Fibroblast of lung (primary cell): ENCODE measurements around the gene MAP3K4. TPM values are rescaled to one million over a fixed set of nuclear protein-coding genes. Genes with fewer than 3 reads are reported as not detected.

Experiments
- DNase-seq, 2 donors: peaks; one replicate each; pipeline versions ENCODE4 v3.0.0 to v3.0.0-alpha.2; 2010; ENCODE audit warnings: low read depth in 2 of 2
- H2AFZ ChIP-seq: 2 replicates; pipeline ENCODE4 v1.5.1; 2012; ENCODE audit warnings: low read length, control low read depth, inconsistent platforms
- H3K27ac ChIP-seq: 2 replicates; pipeline ENCODE4 v1.5.1; 2011; ENCODE audit warnings: low read length, control low read depth; ENCODE audit not compliant: insufficient read depth
- H3K27me3 ChIP-seq: 2 replicates; pipeline ENCODE4 v1.5.1; 2011; ENCODE audit warnings: mild to moderate bottlenecking, low read length; ENCODE audit not compliant: control insufficient read depth, insufficient read depth
- H3K36me3 ChIP-seq: 2 replicates; pipeline ENCODE4 v1.5.1; 2011; ENCODE audit warnings: low read length; ENCODE audit not compliant: control insufficient read depth, insufficient read depth
- H3K4me1 ChIP-seq: 2 replicates; pipeline ENCODE4 v1.5.1; 2011; ENCODE audit warnings: low read length; ENCODE audit not compliant: control insufficient read depth, insufficient read depth; ENCODE audit errors: extremely low read depth
- H3K4me2 ChIP-seq: 2 replicates; pipeline ENCODE4 v1.5.1; 2011; ENCODE audit warnings: low read length, control low read depth; ENCODE audit not compliant: insufficient read depth; ENCODE audit errors: extremely low read depth
- H3K4me3 ChIP-seq, 4 experiments: fragments of 200-600 bp in 1 of 4; sonication (generic) in 1 of 4; replicated peaks in 1 of 4; 2 replicates each; pipeline ENCODE4 v1.5.1; 2011 to 2016; ENCODE audit warnings: low read length in 4 of 4, low read depth in 3 of 4, mild to moderate bottlenecking in 3 of 4, control low read depth in 2 of 4, inconsistent platforms in 1 of 4, mixed read lengths in 1 of 4; ENCODE audit not compliant: insufficient read depth in 1 of 4; ENCODE audit errors: control extremely low read depth in 1 of 4
- H3K79me2 ChIP-seq: 2 replicates; pipeline ENCODE4 v1.5.1; 2012; ENCODE audit warnings: mild to moderate bottlenecking, low read length, inconsistent platforms; ENCODE audit not compliant: control insufficient read depth, insufficient read depth
- H3K9ac ChIP-seq: 2 replicates; pipeline ENCODE4 v1.5.1; 2011; ENCODE audit warnings: mild to moderate bottlenecking, low read length, control low read depth; ENCODE audit not compliant: insufficient read depth
- H3K9me3 ChIP-seq: 2 replicates; pipeline ENCODE4 v1.5.1; 2012; ENCODE audit warnings: low read depth, low read length; ENCODE audit not compliant: control insufficient read depth, insufficient read depth
- H4K20me1 ChIP-seq: 2 replicates; pipeline ENCODE4 v1.5.1; 2011; ENCODE audit warnings: low read length; ENCODE audit not compliant: control insufficient read depth, insufficient read depth; ENCODE audit errors: extremely low read depth
- CTCF ChIP-seq, 2 donors: IDR thresholded peaks in 1 of 2; conservative IDR thresholded peaks in 1 of 2; 1 replicate in 1 of 2; 2 replicates in 1 of 2; pipeline ENCODE4 v1.5.1; 2011 to 2012; ENCODE audit warnings: low read length in 2 of 2, control low read depth in 1 of 2, inconsistent platforms in 1 of 2, low read depth in 1 of 2, mild to moderate bottlenecking in 1 of 2
- EZH2 ChIP-seq: IDR thresholded peaks from 2 replicates; pipeline ENCODE4 v1.5.1; 2012; ENCODE audit warnings: low read length, control low read depth, mild to moderate bottlenecking; ENCODE audit errors: missing control alignments
- polyA minus RNA-seq: library from RNA; depleted of rRNA, polyadenylated mRNA; stranded (reverse); fragments of >200 nt; gene quantifications from 2 replicates; pipeline ENCODE4 v1.2.3, GENCODE V29; 2011; ENCODE audit warnings: low replicate concordance
- polyA plus RNA-seq, 2 donors: library from polyadenylated mRNA; depleted of rRNA in 1 of 2; stranded (reverse) in 1 of 2; unstranded in 1 of 2; fragments of >200 nt; gene quantifications; 2 replicates each; pipeline ENCODE4 v1.2.1, GENCODE V29; 2011 to 2012; ENCODE audit warnings: missing spikeins in 1 of 2
- total RNA-seq: library from RNA; depleted of rRNA; stranded (reverse); fragments of >200 nt; gene quantifications from 2 replicates; pipeline ENCODE4 v1.2.1, GENCODE V29; 2014

MAP3K4 gene
- total RNA-seq (35.2 and 44.4 TPM in 2 replicates), polyA plus RNA-seq (9.1 and 12.7 TPM in 2 replicates), polyA minus RNA-seq (9.0 and 9.2 TPM in 2 replicates)
- polyA plus RNA-seq (2012) = 8.4 and 10.7 TPM in 2 replicates

GRCh38 chr6:160991406-160992060, at the start of gene MAP3K4:
Gene MAP3K4 (plus strand): TSS chr6:160991769. CDS start chr6:160991932, 163 bp downstream.
- peak; percentile 77 to 82 for DNase-seq
- Histone ChIP-seq H3K27ac (peak within 1 kb of the TSS; percentile 87), H3K36me3 (no peaks in the 10 kb centered on the region), H3K9me3 (no peaks in the 10 kb centered on the region), H3K4me1 (no peaks in the 10 kb centered on the region), H3K79me2 (peaks cover 25% of the 10 kb centered on the region), H2AFZ (peak within 1 kb of the TSS; percentile 76), H3K4me3 (peak within 1 kb of the TSS; percentile 71 to 97 (median 74)), H3K9ac (peak within 1 kb of the TSS; percentile 78), H3K4me2 (peak within 1 kb of the TSS; percentile 90), H3K27me3 (no peaks in the 10 kb centered on the region), H4K20me1 (no peaks in the 10 kb centered on the region)
- no peak for TF ChIP-seq CTCF (conservative IDR thresholded peaks at IDR 0.05 in 1 of 2, IDR thresholded peaks at IDR 0.05 in 1 of 2; ENCODE audit: low read depth in 1 of 2, low read length in 2 of 2)
- no peak for TF ChIP-seq EZH2

- Histone ChIP-seq H3K27ac (no peak overlapping the region), H3K79me2 (no peaks in the 10 kb centered on the region), H3K27me3 (no peaks in the 10 kb centered on the region), H2AFZ (no peak overlapping the region), H3K36me3 (no peaks in the 10 kb centered on the region), H4K20me1 (no peaks in the 10 kb centered on the region), H3K9ac (no peak overlapping the region), H3K4me3 (no peak overlapping the region), H3K4me1 (no peaks in the 10 kb centered on the region), H3K4me2 (no peak overlapping the region), H3K9me3 (no peaks in the 10 kb centered on the region)
- no peak for DNase-seq
- TF ChIP-seq EZH2 (no peak), CTCF (conservative IDR thresholded peaks at IDR 0.05 in 1 of 2, IDR thresholded peaks at IDR 0.05 in 1 of 2; ENCODE audit: low read depth in 1 of 2, low read length in 2 of 2) (no peak)
Measured at GRCh38 chr6:160943997-160944396, 47.6 kb upstream of the MAP3K4 start.

GRCh38 chr6:160945516-160946177, 45.9 kb upstream of the MAP3K4 start:
- TF ChIP-seq CTCF (conservative IDR thresholded peaks at IDR 0.05 in 1 of 2, IDR thresholded peaks at IDR 0.05 in 1 of 2; ENCODE audit: low read depth in 1 of 2, low read length in 2 of 2) = no peak
- TF ChIP-seq EZH2 = no peak

More at GRCh38 chr6:160945516-160946177, 45.9 kb upstream of the MAP3K4 start:
- Histone ChIP-seq H3K4me2 (no peak overlapping the region), H3K27ac (no peak overlapping the region), H3K9ac (no peak overlapping the region), H4K20me1 (no peaks in the 10 kb centered on the region), H3K36me3 (no peaks in the 10 kb centered on the region), H3K9me3 (no peaks in the 10 kb centered on the region), H3K79me2 (no peaks in the 10 kb centered on the region), H3K27me3 (no peaks in the 10 kb centered on the region), H3K4me1 (no peaks in the 10 kb centered on the region), H2AFZ (no peak overlapping the region), H3K4me3 (no peak overlapping the region)
- no peak for DNase-seq
